ENCODE results near the gene OSBPL1A. TPM values are rescaled to one million over a fixed set of nuclear protein-coding genes. Genes with fewer than 3 reads are reported as not detected.

The OSBPL1A gene
- total RNA-seq, 4 donors from 2014 or later = 19.1 to 46.7 (median 24.8) TPM

DNA sequence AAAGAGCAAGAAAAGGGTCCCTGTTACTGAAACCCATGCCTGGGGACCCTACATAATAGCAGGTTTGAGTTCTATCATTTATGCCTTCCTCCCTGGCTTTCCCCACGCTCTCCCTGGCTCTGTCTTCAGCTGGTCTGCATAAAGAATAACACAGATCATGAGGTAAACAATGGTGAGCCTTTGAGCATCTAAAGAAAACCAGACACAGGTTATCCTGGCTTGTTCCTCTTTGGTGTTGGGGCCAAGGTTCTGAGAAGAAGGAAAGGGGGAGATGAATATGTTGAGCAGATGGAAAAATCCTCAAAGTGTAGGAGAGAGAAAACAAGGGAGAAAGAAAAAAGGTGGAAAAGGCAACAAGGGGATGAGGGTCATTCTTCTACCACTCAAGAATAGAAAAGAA, 131.5 kb downstream of the OSBPL1A start:
- no peak for DNase-seq (ENCODE audit: low spot score in 2 of 2)
- no peak for TF ChIP-seq POLR2A (IDR thresholded peaks at IDR 0.05)
- TF ChIP-seq, protein P1, sequence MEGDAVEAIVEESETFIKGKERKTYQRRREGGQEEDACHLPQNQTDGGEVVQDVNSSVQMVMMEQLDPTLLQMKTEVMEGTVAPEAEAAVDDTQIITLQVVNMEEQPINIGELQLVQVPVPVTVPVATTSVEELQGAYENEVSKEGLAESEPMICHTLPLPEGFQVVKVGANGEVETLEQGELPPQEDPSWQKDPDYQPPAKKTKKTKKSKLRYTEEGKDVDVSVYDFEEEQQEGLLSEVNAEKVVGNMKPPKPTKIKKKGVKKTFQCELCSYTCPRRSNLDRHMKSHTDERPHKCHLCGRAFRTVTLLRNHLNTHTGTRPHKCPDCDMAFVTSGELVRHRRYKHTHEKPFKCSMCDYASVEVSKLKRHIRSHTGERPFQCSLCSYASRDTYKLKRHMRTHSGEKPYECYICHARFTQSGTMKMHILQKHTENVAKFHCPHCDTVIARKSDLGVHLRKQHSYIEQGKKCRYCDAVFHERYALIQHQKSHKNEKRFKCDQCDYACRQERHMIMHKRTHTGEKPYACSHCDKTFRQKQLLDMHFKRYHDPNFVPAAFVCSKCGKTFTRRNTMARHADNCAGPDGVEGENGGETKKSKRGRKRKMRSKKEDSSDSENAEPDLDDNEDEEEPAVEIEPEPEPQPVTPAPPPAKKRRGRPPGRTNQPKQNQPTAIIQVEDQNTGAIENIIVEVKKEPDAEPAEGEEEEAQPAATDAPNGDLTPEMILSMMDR (IDR thresholded peaks at IDR 0.05) = no peak
- H3K4me3 ChIP-seq (ENCODE audit: low read depth, poor library complexity, severe bottlenecking) = no peak overlapping the region
- WGBS, 2 donors = 57 to 87% methylated on average over 1 of the region's 1 CpG
- intact Hi-C loops (cut with DNase I; ENCODE audit: low total_unique reads) = no loop called here

DNA sequence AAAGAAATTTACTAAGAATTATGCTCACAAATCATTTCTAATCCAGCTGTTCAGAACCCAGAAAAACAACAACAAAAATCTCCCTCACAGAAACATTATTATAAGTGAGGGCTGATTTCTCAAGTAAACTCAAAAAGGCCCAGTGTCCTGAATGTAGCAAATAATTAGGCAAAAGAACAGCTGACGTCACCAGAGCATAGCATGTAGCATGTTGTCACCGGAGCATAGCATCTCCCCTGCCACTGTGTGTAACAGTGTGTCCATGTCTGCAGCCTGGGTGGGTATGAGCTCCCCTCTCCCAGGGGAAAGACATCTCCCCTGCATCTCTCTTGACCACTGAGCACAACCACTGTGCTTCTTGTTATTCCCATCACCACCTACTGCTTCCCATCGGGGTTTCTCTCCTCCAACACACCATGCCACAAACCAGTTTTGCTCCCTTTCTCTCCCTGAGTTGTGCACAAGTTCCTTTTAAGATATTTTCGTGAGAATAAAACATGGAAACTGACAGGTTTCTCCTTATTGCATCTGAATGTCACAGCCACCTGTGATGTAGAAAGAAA, 132.0 kb downstream of the OSBPL1A start:
- 86 to 87% methylated on average over 4 of the region's 4 CpGs for WGBS, 2 donors

DNA sequence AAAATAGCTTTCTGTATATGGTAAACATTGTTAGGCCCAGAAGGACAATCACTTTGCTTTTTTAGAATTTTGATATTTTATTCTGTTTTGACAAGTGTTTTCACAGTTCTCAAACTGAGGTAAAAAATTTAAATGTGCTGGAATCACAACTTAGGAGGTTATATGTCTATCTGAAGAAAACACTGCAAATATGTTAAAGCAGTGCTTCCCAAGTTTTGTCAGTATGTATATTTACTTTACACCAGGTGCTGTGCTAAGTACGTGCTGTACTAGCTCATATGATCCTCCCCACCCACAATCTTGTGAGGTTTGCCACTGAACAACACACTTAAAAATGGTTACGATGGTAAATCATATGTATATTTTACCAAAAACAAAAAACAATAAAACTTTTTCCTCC, 134.6 kb downstream of the OSBPL1A start:
- no peak overlapping the region for H3K4me3 ChIP-seq (ENCODE audit: low read depth, poor library complexity, severe bottlenecking)
- WGBS, 2 donors = 72 to 96% methylated on average over 2 of the region's 2 CpGs
- TF ChIP-seq POLR2A (IDR thresholded peaks at IDR 0.05) = no peak
- TF ChIP-seq, protein P1 (IDR thresholded peaks at IDR 0.05) = no peak
- intact Hi-C loops (cut with DNase I; ENCODE audit: low total_unique reads) = no loop called here
- no peak for DNase-seq (ENCODE audit: low spot score in 2 of 2)

More for the DNA sequence above, 132.0 kb downstream of the OSBPL1A start:
- H3K4me3 ChIP-seq (ENCODE audit: low read depth, poor library complexity, severe bottlenecking) = no peak overlapping the region
- intact Hi-C loops (cut with DNase I; ENCODE audit: low total_unique reads) = no loop called here
- TF ChIP-seq POLR2A (IDR thresholded peaks at IDR 0.05) = no peak
- TF ChIP-seq, protein P1 (IDR thresholded peaks at IDR 0.05) = no peak
- no peak for DNase-seq (ENCODE audit: low spot score in 2 of 2)

DNA sequence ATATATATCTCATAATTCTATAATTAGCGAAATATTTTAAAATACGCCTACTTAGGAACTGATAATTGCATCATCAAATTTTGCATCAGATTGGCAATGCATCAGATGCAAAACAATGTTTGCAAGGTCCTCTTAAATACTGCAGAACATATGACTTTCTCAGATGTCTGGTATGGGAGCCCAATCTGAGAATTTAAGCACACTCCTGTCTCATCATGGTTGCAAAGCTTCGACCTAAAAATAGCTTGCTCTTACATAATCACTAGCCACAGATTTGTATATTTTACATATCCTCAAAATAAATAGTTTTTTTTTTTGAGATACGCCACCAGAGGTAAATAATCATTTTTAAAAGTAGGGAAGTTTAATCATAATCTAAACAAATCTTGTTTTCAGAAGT, 135.5 kb downstream of the OSBPL1A start:
- no peak overlapping the region for H3K4me3 ChIP-seq (ENCODE audit: low read depth, poor library complexity, severe bottlenecking)
- TF ChIP-seq, protein P1 (IDR thresholded peaks at IDR 0.05) = no peak
- TF ChIP-seq POLR2A (IDR thresholded peaks at IDR 0.05) = no peak
- no peak for DNase-seq (ENCODE audit: low spot score in 2 of 2)
- intact Hi-C loops (cut with DNase I; ENCODE audit: low total_unique reads) = no loop called here
- WGBS, 2 donors = 58 to 77% methylated on average over 4 of the region's 4 CpGs

DNA sequence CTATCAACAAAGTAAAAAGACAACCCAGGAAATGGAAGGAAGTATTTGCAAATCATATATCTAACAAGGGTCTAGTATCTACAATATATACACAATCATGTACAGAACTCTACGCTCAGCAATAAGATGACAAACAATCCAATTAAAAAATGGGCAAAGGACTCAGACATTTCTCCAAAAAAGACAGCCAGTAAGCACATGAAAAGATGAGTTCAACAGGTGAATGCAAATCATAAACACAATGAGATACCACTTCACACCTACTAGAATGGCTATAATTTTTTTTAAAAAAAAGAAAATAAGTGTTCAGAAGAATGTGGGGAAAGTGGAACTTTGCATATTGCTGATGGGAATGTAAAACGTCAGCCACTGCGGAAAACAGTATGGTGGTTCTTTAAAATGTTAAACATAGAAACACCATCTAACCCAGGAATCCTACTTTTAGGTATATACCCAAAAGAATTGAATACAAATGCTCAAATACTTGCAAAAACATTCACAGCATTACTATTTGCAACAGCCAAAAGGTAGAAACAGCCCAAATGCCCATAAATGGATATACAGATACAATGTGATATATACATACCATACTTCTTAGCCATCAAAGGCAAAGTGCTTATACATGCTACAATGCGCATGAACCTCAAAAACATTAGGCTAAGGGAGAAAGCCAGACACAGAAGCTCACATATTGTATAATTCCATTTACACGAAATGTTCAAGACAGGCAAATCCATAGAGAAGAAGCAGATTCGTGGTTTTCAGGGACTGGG, 137.6 kb downstream of the OSBPL1A start:
- H3K4me3 ChIP-seq (ENCODE audit: low read depth, poor library complexity, severe bottlenecking) = no peak overlapping the region
- WGBS, 2 donors = 93% methylated on average over 6 of the region's 6 CpGs
- DNase-seq (ENCODE audit: low spot score in 2 of 2) = no peak
- TF ChIP-seq, protein P1 (IDR thresholded peaks at IDR 0.05) = no peak
- TF ChIP-seq POLR2A (IDR thresholded peaks at IDR 0.05) = no peak
- intact Hi-C loops (cut with DNase I; ENCODE audit: low total_unique reads) = no loop called here

Data from lower leg skin (tissue), 4 donors.